ENCODE measurements around the gene MRTFB. TPM values are rescaled to one million over a fixed set of nuclear protein-coding genes. Genes with fewer than 3 reads are reported as not detected.

The MRTFB gene
- total RNA-seq, 4 donors from 2014 or later, result 12.7 to 20.4 (median 14.8) TPM

DNA sequence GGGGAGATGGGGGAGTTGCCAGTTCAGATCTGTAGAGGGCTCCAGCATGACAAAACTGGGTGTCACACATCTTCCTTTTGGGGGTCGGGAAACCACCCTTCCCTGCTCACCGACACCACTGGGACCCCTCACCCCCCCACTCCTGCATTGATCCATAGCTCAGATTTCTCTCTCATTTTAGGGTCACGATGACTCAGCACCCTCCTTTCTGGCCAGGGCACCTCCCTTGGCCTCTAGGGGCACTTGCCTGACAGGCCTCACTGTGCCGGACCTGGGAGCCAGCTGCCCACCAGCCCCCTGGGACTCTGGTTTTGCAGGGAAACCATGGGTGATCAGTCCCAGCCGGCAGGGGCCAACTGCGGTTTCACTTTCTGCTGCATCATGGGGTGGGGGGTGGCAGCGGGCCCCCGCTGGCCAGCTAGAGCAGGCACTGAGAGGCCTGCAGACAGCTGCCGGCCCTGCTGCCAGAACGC, 239.4 kb downstream of the MRTFB start:
- ATAC-seq, result peak in 1 of 2 donors; percentile 8
- no peaks in the 10 kb centered on the region for H3K36me3 ChIP-seq
- H3K9me3 ChIP-seq, result no peaks in the 10 kb centered on the region
- peak overlapping the region; percentile 35 to 98 (median 64) for H3K4me3 ChIP-seq
- in situ Hi-C loops (cut with MboI; ENCODE audit: low sequenced_read_pairs in 4 of 4), result loop anchor here in 1 of 4 donors (25.0 kb wide), 1 partner anchor 102 kb away; no protein-coding TSS in a partner anchor
- peaks cover 77 to 79% of the 10 kb centered on the region in 2 donors for H3K4me1 ChIP-seq
- intact Hi-C loops (cut with DNase I; ENCODE audit: low total_unique reads), result no loop called here
- peak in 1 of 2 donors; percentile 64 for DNase-seq
- H3K27ac ChIP-seq, result peak overlapping the region; percentile 95 to 99 (median 98)
- TF ChIP-seq, protein P1, sequence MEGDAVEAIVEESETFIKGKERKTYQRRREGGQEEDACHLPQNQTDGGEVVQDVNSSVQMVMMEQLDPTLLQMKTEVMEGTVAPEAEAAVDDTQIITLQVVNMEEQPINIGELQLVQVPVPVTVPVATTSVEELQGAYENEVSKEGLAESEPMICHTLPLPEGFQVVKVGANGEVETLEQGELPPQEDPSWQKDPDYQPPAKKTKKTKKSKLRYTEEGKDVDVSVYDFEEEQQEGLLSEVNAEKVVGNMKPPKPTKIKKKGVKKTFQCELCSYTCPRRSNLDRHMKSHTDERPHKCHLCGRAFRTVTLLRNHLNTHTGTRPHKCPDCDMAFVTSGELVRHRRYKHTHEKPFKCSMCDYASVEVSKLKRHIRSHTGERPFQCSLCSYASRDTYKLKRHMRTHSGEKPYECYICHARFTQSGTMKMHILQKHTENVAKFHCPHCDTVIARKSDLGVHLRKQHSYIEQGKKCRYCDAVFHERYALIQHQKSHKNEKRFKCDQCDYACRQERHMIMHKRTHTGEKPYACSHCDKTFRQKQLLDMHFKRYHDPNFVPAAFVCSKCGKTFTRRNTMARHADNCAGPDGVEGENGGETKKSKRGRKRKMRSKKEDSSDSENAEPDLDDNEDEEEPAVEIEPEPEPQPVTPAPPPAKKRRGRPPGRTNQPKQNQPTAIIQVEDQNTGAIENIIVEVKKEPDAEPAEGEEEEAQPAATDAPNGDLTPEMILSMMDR (IDR thresholded peaks at IDR 0.05 in 4 of 5, conservative IDR thresholded peaks at IDR 0.05 in 1 of 5), result peak in 4 of 5 experiments; percentile 10 to 39 (median 26)
- TF ChIP-seq POLR2A (IDR thresholded peaks at IDR 0.05), result no peak
- H3K27me3 ChIP-seq, result no peaks in the 10 kb centered on the region

DNA sequence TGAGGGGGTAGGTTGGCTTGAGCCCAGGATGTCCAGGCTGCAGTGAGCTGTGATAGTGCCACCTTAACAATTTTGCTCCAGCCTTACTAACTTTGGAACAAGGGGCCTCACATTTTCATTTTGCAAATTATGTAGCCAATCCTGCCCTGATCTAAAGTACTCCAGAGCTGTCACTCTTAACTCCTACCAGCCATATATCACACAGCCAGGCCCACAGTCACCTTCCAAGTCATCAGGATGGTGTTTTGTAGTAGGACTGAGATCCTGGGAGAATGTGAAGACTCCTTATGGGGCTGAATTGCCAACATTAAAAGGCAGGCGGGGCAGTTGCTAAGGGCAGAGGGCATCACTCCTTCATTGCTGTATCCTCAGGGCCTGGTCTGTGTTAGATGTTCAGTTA, 243.0 kb downstream of the MRTFB start:
- H3K4me3 ChIP-seq, result no peak overlapping the region
- H3K9me3 ChIP-seq, result no peaks in the 10 kb centered on the region
- intact Hi-C loops (cut with DNase I; ENCODE audit: low total_unique reads), result loop anchor here (2.0 kb wide), 1 partner anchor 33 kb away; no protein-coding TSS in a partner anchor
- in situ Hi-C loops (cut with MboI; ENCODE audit: low sequenced_read_pairs in 4 of 4), result loop anchor here in 1 of 4 donors (25.0 kb wide), 1 partner anchor 98 kb away; no protein-coding TSS in a partner anchor
- no peak for DNase-seq
- no peak for ATAC-seq
- peaks cover 57 to 71% of the 10 kb centered on the region in 2 donors for H3K4me1 ChIP-seq
- H3K27me3 ChIP-seq, result no peaks in the 10 kb centered on the region
- TF ChIP-seq, protein P1 (IDR thresholded peaks at IDR 0.05 in 4 of 5, conservative IDR thresholded peaks at IDR 0.05 in 1 of 5), result no peak
- no peak for TF ChIP-seq POLR2A (IDR thresholded peaks at IDR 0.05)
- H3K36me3 ChIP-seq, result no peaks in the 10 kb centered on the region
- H3K27ac ChIP-seq, result peak overlapping the region; percentile 95 to 99 (median 98)

DNA sequence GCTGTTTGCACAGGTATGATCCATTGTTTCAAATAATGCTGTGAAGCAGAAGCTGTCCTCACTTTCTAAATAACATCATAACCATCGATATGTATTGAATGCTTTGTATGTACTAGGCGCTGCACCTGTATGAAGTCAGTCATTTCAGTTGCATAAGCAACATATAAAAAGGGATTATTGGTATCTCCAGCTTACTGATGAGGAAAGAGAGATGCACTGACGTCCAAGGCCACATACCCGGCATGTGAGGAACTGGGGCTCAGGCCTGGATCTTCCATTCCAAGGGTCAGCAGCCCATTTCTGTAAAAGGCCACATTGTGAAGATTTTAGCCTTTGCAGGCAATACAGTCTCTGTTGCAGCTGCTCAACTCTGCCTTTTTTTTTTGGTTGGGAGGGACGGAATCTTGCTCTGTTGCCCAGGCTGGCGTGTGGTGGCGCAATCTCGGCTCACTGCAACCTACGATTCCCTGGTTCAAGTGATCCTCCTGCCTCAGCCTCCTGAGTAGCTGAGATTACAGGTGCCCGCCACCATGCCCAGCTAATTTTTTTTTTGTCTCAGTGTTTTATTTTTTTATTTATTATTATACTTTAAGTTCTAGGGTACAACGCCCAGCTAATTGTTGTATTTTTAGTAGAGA, 244.7 kb downstream of the MRTFB start:
- H3K27me3 ChIP-seq, result no peaks in the 10 kb centered on the region
- peak overlapping the region; percentile 95 to 99 (median 98) for H3K27ac ChIP-seq
- no peaks in the 10 kb centered on the region for H3K9me3 ChIP-seq
- H3K4me1 ChIP-seq, result peaks cover 54 to 68% of the 10 kb centered on the region in 2 donors
- TF ChIP-seq POLR2A (IDR thresholded peaks at IDR 0.05), result no peak
- TF ChIP-seq, protein P1 (IDR thresholded peaks at IDR 0.05 in 4 of 5, conservative IDR thresholded peaks at IDR 0.05 in 1 of 5), result no peak
- in situ Hi-C loops (cut with MboI; ENCODE audit: low sequenced_read_pairs in 4 of 4), result loop anchor here in 1 of 4 donors (25.0 kb wide), 1 partner anchor 96 kb away; no protein-coding TSS in a partner anchor
- H3K4me3 ChIP-seq, result no peak overlapping the region
- no peaks in the 10 kb centered on the region for H3K36me3 ChIP-seq
- intact Hi-C loops (cut with DNase I; ENCODE audit: low total_unique reads), result loop anchor here (2.0 to 5.0 kb wide), 2 partner anchors 31 to 106 kb away; no protein-coding TSS in a partner anchor
- ATAC-seq (no peak), DNase-seq (no peak)

MicroRNA genes within 50 kb of the gene (microRNA counts, 767-probe panel; counts per million panel counts)
- microRNA hsa-miR-193b-3p (356 to 448 counts per million in 2 donors), microRNA hsa-miR-365a-3p (7,662 to 7,690 counts per million in 2 donors)

Small RNA genes lying within 50 kb of the gene (microRNA-seq; reads per million reads assigned to microRNA genes)
- gene MIR193B (ENCODE audit: borderline replicate concordance in 2 of 2) (651 to 758 reads per million in 2 donors), gene MIR365A (ENCODE audit: borderline replicate concordance in 2 of 2) (35.9 to 39.0 reads per million in 2 donors)

Other genes with a start within 250 kb of the MRTFB start
- 10 to 100 TPM in 1 of 4 donors, 1 to 10 TPM in 3; 7.1 to 11.5 (median 8.4) TPM for gene ERCC4, start 151.2 kb upstream of the MRTFB start, total RNA-seq

All from gastrocnemius medialis (tissue), 4 donors.